ENCODE results near the gene GNPTG.

Gene GNPTG

DNA sequence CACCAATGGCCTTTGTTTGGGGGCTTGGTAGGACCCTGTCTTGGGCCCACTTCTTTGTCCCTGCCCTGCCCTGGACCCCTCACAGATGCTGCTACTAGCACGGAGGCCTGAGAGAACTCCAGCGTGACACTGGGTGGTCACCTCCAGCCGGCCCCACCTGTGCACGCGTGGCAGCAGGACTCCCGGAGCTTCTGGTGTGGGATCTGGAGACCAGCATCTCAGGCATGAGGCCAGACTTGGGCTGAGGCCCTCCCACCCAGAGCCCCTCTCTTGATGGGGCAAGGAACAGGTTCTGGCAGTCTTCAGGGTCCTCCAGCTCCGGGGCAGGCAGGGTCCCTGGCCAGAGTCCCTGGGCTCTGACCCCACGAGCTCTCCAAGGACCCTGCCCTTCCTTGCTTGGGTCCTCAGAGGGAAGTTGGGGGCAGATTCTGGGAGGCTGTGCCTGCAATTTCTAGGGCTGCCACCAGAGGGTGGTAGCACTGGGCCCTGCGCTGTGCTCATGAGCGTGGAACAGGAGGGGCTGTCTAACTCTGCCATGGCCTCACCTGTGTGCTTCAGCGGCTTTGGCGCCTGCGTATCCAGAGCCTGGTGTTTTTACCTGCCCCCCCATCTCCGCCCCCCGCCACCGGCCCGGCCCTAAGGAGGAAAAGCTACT lies 21.3 kb upstream of the GNPTG start:
- in situ Hi-C loops (cut with MboI; ENCODE audit: low sequenced_read_pairs, unreplicated experiment), result no loop called here
- TF ChIP-seq, protein P1, sequence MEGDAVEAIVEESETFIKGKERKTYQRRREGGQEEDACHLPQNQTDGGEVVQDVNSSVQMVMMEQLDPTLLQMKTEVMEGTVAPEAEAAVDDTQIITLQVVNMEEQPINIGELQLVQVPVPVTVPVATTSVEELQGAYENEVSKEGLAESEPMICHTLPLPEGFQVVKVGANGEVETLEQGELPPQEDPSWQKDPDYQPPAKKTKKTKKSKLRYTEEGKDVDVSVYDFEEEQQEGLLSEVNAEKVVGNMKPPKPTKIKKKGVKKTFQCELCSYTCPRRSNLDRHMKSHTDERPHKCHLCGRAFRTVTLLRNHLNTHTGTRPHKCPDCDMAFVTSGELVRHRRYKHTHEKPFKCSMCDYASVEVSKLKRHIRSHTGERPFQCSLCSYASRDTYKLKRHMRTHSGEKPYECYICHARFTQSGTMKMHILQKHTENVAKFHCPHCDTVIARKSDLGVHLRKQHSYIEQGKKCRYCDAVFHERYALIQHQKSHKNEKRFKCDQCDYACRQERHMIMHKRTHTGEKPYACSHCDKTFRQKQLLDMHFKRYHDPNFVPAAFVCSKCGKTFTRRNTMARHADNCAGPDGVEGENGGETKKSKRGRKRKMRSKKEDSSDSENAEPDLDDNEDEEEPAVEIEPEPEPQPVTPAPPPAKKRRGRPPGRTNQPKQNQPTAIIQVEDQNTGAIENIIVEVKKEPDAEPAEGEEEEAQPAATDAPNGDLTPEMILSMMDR (IDR thresholded peaks at IDR 0.05; ENCODE audit: borderline replicate concordance, control extremely low read depth, extremely low read depth, insufficient read depth, missing control alignments), result peak; percentile 32
- DNase-seq (ENCODE audit: low spot score), result no peak

DNA sequence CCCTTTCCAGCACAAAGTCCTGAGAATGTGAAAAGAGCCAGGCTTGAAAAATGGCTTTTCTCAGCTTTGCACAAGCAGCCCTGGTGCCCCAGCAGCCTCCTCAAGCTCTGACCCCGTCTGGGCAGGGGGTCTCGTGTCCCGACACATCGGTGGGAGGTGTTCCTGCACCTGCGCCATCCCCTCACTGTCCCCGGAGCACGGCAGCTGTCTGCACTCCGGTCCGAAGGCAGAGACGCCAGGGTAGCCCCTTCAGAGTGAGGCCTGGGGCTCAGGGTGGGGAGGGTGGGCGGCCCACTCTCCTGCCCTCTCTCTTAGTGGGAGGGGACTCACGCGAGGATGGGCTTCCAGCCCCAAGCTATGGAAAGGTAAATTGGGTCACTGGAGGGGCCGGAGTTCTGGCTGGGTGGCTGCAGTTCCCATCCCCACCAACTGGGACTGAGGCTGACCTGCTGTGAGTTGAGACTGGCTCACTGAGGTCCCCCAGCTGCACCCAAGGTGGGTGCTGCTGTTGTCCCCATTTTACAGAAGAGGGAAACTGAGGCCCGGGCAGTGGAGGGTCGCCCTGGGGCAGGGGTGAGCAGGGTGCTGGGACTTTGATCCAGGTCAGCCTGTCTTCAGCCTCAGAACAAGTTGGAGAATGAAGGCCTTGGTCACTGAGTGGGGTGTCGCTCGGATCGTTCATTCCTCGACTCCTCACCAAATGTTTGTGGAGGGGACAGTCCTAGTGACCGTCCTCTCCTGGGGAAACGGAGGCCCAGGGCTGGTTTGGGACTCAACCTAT lies 20.6 kb upstream of the GNPTG start:
- DNase-seq (ENCODE audit: low spot score), result no peak
- in situ Hi-C loops (cut with MboI; ENCODE audit: low sequenced_read_pairs, unreplicated experiment), result no loop called here
- TF ChIP-seq, protein P1 (IDR thresholded peaks at IDR 0.05; ENCODE audit: borderline replicate concordance, control extremely low read depth, extremely low read depth, insufficient read depth, missing control alignments), result no peak

DNA sequence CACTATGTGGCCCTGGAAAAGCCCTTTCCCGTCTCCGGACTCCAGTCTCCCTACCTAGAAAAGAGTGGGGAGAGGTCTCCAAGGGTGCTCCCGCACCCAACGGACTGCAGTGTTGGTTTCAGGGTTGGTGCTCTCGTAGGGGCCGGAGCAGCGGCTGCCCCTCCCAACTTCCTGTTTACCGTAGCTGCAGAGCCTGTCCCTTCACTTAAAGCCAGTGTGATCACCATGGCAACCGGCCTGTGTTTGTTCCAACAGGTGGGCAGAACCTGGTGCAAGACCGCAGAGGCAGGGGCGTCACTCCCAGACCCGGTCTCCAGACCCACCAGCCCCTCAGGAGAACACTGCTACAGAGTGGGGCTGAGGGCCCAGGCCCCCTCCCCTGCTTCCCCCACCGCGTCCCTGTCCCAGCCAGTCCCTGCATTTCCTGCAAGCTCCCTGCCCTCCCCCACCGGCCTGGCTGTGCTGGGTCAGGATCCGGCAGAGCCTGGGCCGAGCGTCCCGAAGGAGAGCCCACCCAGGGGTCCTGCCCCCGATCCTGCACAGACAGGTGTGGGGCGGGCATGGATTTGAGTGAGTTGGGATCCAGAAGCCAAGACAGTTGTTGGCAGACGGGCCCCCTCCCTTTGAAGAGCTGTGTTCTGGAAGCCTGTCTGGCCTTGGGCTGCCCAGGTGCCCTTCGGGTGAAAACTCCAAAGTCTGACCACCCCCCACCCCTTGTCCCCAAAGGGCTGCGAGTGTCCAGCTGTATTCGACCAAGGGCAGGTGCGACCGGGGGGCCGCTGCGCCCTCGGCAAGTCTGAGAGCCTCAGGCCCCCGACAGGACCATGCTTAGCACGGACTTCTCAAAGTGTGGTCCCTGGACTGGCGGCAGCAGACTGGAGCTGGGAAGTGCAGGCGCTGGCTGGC lies 19.8 kb upstream of the GNPTG start:
- TF ChIP-seq, protein P1 (IDR thresholded peaks at IDR 0.05; ENCODE audit: borderline replicate concordance, control extremely low read depth, extremely low read depth, insufficient read depth, missing control alignments), result no peak
- DNase-seq (ENCODE audit: low spot score), result peak; percentile 93
- in situ Hi-C loops (cut with MboI; ENCODE audit: low sequenced_read_pairs, unreplicated experiment), result no loop called here

DNA sequence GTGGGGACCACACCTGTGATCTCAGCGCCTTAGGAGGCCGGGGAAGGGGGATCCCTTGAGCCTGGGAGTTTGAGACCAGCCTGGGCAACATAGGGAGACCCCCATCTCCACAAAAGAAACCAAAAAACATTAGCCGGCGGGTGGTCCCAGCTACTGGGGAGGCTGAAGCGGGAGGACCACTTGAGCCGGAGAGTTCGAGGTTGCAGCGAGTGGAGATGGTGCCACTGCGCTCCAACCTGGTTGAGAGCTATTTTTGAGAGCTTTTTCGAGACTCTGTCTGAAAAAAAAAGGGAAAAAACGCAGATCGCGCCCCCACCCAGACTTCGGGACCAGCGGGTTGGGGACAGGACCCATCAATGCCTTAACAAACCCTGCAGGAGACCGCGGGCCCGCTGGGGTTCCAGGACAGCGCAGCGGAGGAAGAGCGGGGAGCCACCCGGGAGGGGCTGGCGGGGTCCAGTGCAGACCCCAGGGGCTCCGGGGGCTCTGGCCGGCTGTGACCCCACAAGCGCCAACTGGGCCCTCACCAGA lies 19.0 kb upstream of the GNPTG start:
- TF ChIP-seq, protein P1 (IDR thresholded peaks at IDR 0.05; ENCODE audit: borderline replicate concordance, control extremely low read depth, extremely low read depth, insufficient read depth, missing control alignments), result no peak
- no peak for DNase-seq (ENCODE audit: low spot score)
- in situ Hi-C loops (cut with MboI; ENCODE audit: low sequenced_read_pairs, unreplicated experiment), result no loop called here

DNA sequence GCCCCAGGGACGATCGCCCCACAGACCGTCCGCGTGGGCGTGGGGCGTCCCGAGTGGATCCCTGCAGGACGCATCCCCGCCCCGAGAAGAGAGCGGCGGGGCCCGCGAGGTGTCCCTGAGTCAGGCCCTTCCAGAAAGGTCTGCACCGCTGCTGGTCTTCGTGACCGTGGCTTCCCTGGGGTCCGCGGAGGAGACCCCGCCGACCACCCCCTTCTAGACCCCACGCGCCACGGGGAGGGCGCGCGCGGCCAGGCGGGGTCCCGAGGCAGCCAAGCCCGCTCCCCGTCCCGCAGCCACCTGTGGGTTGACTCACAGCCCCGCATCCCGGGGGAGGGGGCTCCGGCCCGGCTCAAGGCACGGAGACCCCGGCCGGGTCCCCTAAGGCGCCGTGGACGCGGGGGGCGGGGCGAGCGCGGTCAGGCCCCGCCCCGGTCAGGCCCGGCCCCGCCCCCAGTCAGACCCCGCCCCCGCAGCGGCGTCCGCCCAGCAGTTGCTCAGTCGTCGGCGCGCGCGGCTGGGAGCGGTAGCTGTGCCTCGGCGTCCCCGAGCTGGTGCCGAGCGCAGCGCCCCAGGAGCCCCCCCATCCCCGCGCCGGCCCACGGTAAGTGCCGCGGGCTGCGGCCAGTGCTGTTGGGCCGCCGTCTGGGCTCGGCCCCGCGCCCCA lies 18.4 kb upstream of the GNPTG start, which contains the start of gene BAIAP3:
BAIAP3 (plus strand) TSS at position 497 of the 664 bp plus-strand sequence. CDS start 4,905 bp downstream, outside the sequence.
- in situ Hi-C loops (cut with MboI; ENCODE audit: low sequenced_read_pairs, unreplicated experiment), result no loop called here
- TF ChIP-seq, protein P1 (IDR thresholded peaks at IDR 0.05; ENCODE audit: borderline replicate concordance, control extremely low read depth, extremely low read depth, insufficient read depth, missing control alignments), result no peak
- DNase-seq (ENCODE audit: low spot score), result peak; percentile 85

Measured in GM13976 (cell line).